AG09309 (cell line): ENCODE measurements around the gene SIRT2.
"Not testable (repeated sequence)": the region's sequence is repeated elsewhere in the genome, so short reads cannot be mapped to it uniquely, and the experiment has no call there.

ENCODE experiments used
- DNase-seq: peaks from one replicate; pipeline ENCODE4 v3.0.0-alpha.2; 2010; ENCODE audit warnings: low read depth
- H3K4me3 ChIP-seq: 2 replicates; pipeline ENCODE4 v1.5.1; 2011; ENCODE audit warnings: mild to moderate bottlenecking, low read depth, low read length, moderate library complexity; ENCODE audit not compliant: control insufficient read depth
- TF ChIP-seq, protein P1 (sequence below): IDR thresholded peaks from 2 replicates; pipeline ENCODE4 v1.5.1; 2011; ENCODE audit warnings: mild to moderate bottlenecking, low read depth, low read length, inconsistent platforms; ENCODE audit not compliant: insufficient read depth, control insufficient read depth; ENCODE audit errors: missing control alignments

The SIRT2 gene

DNA sequence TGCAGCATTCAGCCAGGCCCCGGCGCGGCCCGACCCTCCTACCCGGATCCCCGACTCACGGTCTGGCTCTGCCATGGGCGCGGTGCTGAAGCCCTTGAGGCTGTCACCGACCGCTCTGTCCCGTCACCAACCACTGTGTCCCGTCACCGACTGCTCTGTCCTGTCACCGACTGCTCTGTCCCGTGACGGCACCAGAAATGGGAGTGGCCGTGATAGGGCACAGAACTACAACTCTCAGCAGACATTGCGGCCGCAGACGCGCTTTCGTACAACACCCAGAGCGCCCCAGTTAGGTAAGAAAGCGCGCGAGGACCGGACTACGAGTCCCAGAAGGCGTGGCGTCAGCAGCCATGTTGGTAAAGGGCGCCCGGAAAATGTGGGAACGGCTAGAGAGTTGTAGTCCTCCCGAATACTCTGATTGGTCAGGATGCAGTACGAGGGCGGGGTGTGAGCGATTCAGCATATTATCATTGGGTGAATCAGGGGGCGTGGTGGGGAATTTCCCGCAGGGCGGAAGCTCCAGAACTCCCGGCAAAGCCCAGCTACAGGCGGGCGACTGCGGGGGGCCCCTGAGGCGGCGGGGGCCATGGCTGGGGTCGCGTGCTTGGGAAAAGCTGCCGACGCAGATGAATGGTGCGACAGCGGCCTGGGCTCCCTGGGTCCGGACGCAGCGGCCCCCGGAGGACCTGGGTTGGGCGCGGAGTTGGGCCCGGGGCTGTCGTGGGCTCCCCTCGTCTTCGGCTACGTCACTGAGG, at the start of gene SIRT2, which contains the start of gene NFKBIB:
TSS of gene SIRT2 (minus strand) at position 172 of the 755 bp plus-strand sequence. CDS start at position 75, 97 bp downstream.
TSS of gene NFKBIB (plus strand) at position 523 of the 755 bp plus-strand sequence. CDS start at position 587, 64 bp downstream.
- peak within 1 kb of the TSS; percentile 76 for H3K4me3 ChIP-seq
- DNase-seq = peak; percentile 97
- TF ChIP-seq, protein P1, sequence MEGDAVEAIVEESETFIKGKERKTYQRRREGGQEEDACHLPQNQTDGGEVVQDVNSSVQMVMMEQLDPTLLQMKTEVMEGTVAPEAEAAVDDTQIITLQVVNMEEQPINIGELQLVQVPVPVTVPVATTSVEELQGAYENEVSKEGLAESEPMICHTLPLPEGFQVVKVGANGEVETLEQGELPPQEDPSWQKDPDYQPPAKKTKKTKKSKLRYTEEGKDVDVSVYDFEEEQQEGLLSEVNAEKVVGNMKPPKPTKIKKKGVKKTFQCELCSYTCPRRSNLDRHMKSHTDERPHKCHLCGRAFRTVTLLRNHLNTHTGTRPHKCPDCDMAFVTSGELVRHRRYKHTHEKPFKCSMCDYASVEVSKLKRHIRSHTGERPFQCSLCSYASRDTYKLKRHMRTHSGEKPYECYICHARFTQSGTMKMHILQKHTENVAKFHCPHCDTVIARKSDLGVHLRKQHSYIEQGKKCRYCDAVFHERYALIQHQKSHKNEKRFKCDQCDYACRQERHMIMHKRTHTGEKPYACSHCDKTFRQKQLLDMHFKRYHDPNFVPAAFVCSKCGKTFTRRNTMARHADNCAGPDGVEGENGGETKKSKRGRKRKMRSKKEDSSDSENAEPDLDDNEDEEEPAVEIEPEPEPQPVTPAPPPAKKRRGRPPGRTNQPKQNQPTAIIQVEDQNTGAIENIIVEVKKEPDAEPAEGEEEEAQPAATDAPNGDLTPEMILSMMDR = no peak

DNA sequence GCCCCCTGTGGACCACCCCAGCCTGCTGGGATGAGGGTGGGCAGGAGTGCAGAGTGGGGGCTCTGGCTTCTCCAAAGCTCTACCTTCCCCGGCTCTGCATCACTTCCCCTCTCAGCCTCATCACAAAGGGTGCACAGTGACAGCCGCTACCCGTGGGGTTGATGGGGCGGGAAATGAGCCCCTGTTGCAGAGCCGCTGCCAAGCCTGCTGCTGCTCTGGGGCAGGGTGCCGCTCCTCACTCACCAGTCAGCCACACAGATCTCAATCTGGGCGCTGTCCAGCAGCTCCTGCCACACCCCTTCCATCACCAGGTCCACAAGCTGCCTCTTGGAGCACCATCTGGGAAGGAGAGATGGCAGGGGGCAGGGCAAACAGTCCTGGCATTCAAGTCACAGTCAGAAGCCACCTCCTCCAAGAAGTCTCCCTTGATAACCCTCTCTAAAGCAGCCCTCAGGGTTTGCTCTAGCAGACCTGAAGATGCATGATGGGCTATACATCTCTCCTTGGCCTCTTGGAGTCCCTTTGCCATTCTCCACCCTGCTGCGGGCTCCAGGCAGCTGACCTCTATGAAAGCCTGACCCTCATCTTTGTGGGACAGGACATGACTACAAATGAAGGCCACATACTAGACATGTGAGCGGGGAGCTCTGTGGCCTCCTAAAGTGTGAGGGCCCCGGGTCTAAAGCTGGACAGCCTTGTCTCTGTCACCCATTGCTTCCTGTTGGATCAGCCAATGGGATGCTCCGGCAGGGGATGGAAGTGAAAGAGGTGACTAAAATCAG, 47.0 kb upstream of the SIRT2 start:
- no peak for DNase-seq
- TF ChIP-seq, protein P1 = no peak
- no peak overlapping the region for H3K4me3 ChIP-seq

DNA sequence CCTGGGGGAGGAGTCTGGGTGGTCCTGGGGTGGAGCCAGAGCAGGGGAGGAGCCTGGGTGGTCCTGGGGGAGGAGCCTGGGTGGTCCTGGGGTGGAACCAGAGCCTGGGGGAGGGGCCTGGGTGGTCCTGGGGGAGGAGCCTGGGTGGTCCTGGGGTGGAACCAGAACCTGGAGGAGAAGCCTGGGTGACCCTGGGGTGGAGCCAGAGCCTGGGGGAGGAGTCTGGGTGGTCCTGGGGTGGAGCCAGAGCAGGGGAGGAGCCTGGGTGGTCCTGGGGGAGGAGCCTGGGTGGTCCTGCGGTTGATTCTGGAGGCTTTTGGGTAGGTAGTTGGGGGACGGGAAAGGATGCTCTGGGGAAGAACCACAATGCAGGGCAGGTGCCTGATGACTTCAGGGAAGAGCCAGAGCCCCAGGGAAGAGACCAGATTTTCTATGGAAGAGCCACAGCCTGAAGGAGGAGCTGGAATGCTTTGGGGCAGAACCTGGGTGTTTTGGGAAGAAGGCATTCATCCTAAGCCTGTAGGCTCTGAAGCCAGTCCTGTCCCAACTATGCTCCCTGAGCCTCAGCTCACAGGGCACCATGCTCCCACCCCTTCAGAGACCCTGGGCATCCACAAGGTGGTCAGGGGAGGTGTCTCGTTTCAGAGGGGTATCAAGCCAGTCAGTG, 46.3 kb upstream of the SIRT2 start:
- DNase-seq = no peak
- H3K4me3 ChIP-seq = no peak overlapping the region
- TF ChIP-seq, protein P1 = no peak

DNA sequence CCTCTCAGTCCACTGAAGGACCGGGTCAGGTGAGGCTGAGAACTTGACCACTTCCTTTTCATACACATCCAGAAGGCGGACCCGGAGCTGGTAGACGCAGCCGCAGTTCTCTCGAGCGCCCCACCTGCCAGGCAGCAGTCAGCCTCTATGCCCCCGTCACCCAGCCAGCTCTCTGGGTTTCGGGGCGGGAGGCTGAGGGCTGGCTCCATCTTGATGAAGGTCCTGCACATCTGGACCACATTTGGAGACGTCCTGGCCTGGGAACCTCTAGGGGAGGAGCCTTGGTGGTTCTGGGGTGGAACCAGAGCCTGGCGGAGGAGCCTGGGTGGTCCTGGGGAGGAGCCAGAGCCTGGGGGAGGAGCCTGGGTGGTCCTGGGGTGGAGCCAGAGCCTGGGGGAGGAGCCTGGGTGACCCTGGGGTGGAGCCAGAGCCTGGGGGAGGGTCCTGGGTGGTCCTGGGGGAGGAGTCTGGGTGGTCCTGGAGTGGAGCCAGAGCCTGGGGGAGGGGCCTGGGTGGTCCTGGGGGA, 45.6 kb upstream of the SIRT2 start:
- DNase-seq = no peak
- TF ChIP-seq, protein P1 = no peak
- H3K4me3 ChIP-seq = no peak overlapping the region

DNA sequence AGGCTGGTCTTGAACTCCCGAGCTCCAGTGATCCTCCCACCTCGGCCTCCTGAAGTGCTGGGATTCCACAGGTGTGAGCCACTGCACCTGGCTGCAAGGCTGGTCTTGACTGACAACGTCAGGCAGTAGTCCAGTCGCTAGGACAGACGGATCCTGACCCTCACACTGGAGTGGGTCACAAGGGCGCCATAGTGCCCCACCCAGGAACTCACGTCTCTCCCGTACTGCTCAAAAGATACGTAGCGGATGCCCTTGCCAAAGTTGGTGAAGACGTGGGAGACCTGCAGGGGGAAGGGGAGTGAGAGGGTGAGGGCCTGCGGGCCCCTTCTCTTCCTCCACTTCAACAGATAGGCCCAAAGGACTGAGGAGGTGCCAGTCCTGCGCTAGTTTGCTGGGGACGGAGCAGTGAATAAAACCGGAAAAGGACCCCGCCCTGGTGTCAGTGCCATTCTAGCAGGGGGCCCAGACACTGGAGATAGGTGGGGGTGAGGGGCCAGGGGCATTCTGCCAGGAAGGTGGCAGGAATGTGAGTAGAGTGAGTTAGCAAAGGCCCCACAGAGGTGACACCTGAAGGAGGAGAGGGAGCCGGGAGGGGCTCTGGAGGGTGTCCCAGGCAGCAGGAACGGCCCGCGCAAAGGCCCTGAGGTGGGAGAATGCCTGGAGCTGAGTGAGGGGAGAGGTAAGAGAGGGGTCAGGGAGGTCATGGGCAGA, 43.2 kb upstream of the SIRT2 start:
- TF ChIP-seq, protein P1 = no peak
- no peak for DNase-seq
- no peak overlapping the region for H3K4me3 ChIP-seq

DNA sequence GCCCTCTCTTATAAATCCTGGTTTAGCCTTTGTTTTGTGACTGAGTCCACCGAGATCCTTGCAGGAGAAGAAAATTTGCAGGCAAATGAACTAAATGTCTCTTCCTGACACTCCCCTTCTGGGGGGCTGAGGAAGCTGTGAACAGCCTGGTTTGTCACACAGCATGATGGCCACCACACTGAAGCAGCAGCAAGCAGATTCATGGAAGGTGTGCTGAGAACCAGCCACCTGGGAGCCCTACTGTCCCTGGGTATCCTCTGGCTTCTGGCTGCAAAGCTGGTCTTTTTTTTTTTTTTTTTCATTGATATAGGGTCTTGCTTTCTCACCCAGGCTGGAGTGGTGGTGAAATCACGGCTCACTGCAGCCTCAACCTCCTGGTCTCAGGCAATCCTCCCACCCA, 42.6 kb upstream of the SIRT2 start:
- H3K4me3 ChIP-seq = no peak overlapping the region
- TF ChIP-seq, protein P1 = no peak
- DNase-seq = no peak

DNA sequence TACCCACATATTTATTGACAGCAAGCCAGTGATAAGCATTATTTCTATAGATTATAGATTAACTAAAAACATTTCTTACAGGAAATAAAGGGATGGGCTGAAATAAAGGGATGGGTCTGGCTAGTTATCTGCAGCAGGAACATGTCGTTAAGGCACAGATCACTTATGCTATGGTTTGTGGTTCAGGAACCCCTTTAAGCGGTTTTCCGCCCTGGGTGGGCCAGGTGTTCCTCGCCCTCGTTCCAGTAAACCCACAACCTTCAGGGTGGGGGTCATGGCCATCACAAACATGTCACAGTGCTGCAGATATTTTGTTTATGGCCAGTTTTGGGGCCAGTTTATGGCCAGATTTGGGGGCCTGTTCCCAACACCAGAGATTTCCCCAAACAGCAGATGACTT, 42.0 kb upstream of the SIRT2 start:
- not testable (repeated sequence) for H3K4me3 ChIP-seq, DNase-seq
